Tongue (tissue), 2 donors: ENCODE data around the gene OR4X1. TPM values are rescaled to one million over a fixed set of nuclear protein-coding genes. Genes with fewer than 3 reads are reported as not detected.
"Not testable (repeated sequence)": the region's sequence is repeated elsewhere in the genome, so short reads cannot be mapped to it uniquely, and the experiment has no call there.

Source experiments
- DNase-seq: peaks from one replicate; pipeline ENCODE4 v3.0.0-alpha.2; 2015
- total RNA-seq: library from RNA; depleted of rRNA; stranded (reverse); fragments of >200 nt; gene quantifications from one replicate; pipeline ENCODE4 v1.2.3, GENCODE V29; 2014

OR4X1 gene
- total RNA-seq, result not detected

- no peak for DNase-seq
Measured at GRCh38 chr11:48263423-48263911, at the start of gene OR4X1. OR4X1 (plus strand) TSS chr11:48263861; CDS start chr11:48263861, 0 bp downstream.

GRCh38 chr11:48216510-48216909 lies 47.2 kb upstream of the OR4X1 start, which contains the start of gene OR4B1:
OR4B1 (plus strand) TSS chr11:48216810; CDS start chr11:48216810, 0 bp downstream.
- DNase-seq, result no peak

- no peak for DNase-seq
Measured at GRCh38 chr11:48228761-48229160, 34.9 kb upstream of the OR4X1 start.

GRCh38 chr11:48230057-48230456 lies 33.6 kb upstream of the OR4X1 start:
- not testable (repeated sequence) for DNase-seq

GRCh38 chr11:48237727-48238126 lies 25.9 kb upstream of the OR4X1 start:
- DNase-seq, result no peak

- no peak for DNase-seq
Measured at GRCh38 chr11:48242501-48242900, 21.2 kb upstream of the OR4X1 start.

- DNase-seq, result no peak
Measured at GRCh38 chr11:48244804-48245203, 18.9 kb upstream of the OR4X1 start, which contains the start of gene OR4X2. OR4X2 (plus strand) TSS chr11:48245104; CDS start chr11:48245104, 0 bp downstream.

GRCh38 chr11:48248902-48249301 lies 14.8 kb upstream of the OR4X1 start:
- no peak for DNase-seq

GRCh38 chr11:48261600-48261999 lies 2.1 kb upstream of the OR4X1 start:
- DNase-seq, result no peak

- no peak for DNase-seq
Measured at GRCh38 chr11:48270621-48271020, 7.0 kb downstream of the OR4X1 start.

- DNase-seq, result no peak
Measured at GRCh38 chr11:48272606-48273005, 8.9 kb downstream of the OR4X1 start.

- no peak for DNase-seq
Measured at GRCh38 chr11:48305923-48306322, 42.3 kb downstream of the OR4X1 start, which contains the start of gene OR4S1. OR4S1 (plus strand) TSS chr11:48306223; CDS start chr11:48306223, 0 bp downstream.

GRCh38 chr11:48307760-48308386 lies 44.2 kb downstream of the OR4X1 start:
- DNase-seq, result peak; percentile 37

- not testable (repeated sequence) for DNase-seq
Measured at GRCh38 chr11:48313590-48313989, 49.9 kb downstream of the OR4X1 start.

Other genes with a start within 250 kb of the OR4X1 start
- gene OR4B1, start 47.1 kb upstream of the OR4X1 start, total RNA-seq, result not detected
- not detected for gene OR4X2, start 18.8 kb upstream of the OR4X1 start, total RNA-seq
- gene OR4S1, start 42.4 kb downstream of the OR4X1 start, total RNA-seq, result not detected
- not detected for gene OR4C3, start 61.1 kb downstream of the OR4X1 start, total RNA-seq
- not detected for gene OR4C5, start 102.6 kb downstream of the OR4X1 start, total RNA-seq
- not detected for gene OR4A47, start 224.9 kb downstream of the OR4X1 start, total RNA-seq